Activated T-helper 1 cell treated with anti-CD3 and anti-CD28 coated beads, Interleukin-12 subunit alpha, Interleukin-12 subunit beta, Interleukin-2, Interleukin-4 antibody, amounts not matched to agents 30 ng/mL and 10 ng/mL and 1 ng/mL, durations not matched to agents 14 hours and 24 hours and 36 hours (primary cell): ENCODE results near the gene CDKN1C. TPM values are rescaled to one million over a fixed set of nuclear protein-coding genes. Genes with fewer than 3 reads are reported as not detected.

Experiments
- DNase-seq: peaks from one replicate; pipeline ENCODE4 v3.0.0; 2021; ENCODE audit warnings: low spot score
- H3K27ac Mint-ChIP-seq: one replicate; pipeline ENCODE4 v1.8.0; 2021; ENCODE audit warnings: mild to moderate bottlenecking, mixed read lengths
- H3K27me3 Mint-ChIP-seq: one replicate; pipeline ENCODE4 v1.8.0; 2022; ENCODE audit warnings: mild to moderate bottlenecking, moderate library complexity, mixed read lengths; ENCODE audit not compliant: insufficient read depth
- H3K36me3 Mint-ChIP-seq: one replicate; pipeline ENCODE4 v1.8.0; 2021; ENCODE audit warnings: low read depth, mixed read lengths
- H3K4me1 Mint-ChIP-seq: one replicate; pipeline ENCODE4 v1.8.0; 2021; ENCODE audit warnings: low read depth, mixed read lengths
- H3K4me3 Mint-ChIP-seq: one replicate; pipeline ENCODE4 v1.8.0; 2021; ENCODE audit warnings: mild to moderate bottlenecking, moderate library complexity, mixed read lengths
- H3K9me3 Mint-ChIP-seq: one replicate; pipeline ENCODE4 v1.8.0; 2021; ENCODE audit warnings: mixed read lengths
- intact Hi-C: fragments of 100-400 bp; cut with micrococcal nuclease; formaldehyde crosslinking; loops from one replicate; pipeline ENCODE4 v1.15.1; 2024
- total RNA-seq: library from RNA; stranded (reverse); gene quantifications from 2 replicates; pipeline ENCODE4 v1.2.3, GENCODE V29; 2022

The CDKN1C gene
- total RNA-seq: 3.1 and 3.9 TPM in 2 replicates

- peak; percentile 77 for DNase-seq
- Mint-ChIP-seq H3K36me3 (no peaks in the 10 kb centered on the region), H3K4me3 (peak within 1 kb of the TSS; percentile 88), H3K4me1 (no peaks in the 10 kb centered on the region), H3K9me3 (no peaks in the 10 kb centered on the region), H3K27me3 (peaks cover 21% of the 10 kb centered on the region), H3K27ac (peak within 1 kb of the TSS; percentile 58)
- intact Hi-C loops: loop anchor here (1.0 to 5.0 kb wide), 9 partner anchors 13 to 617 kb away; partner anchors contain the start of genes CARS1, TRPM5 and TSPAN32
Measured at GRCh38 chr11:2885678-2886081, at the start of gene CDKN1C. TSS of gene CDKN1C (minus strand) at chr11:2885775. CDS start at chr11:2885456, 319 bp downstream.

- H3K9me3 Mint-ChIP-seq: peaks cover 22% of the 10 kb centered on the region
Measured at GRCh38 chr11:2934611-2935239, 49.1 kb upstream of the CDKN1C start.

GRCh38 chr11:2934021-2934550 lies 48.5 kb upstream of the CDKN1C start:
- Mint-ChIP-seq H3K27ac (peak overlapping the region; percentile 23), H3K9me3 (peaks cover 19% of the 10 kb centered on the region), H3K36me3 (peaks cover 9% of the 10 kb centered on the region), H3K27me3 (no peaks in the 10 kb centered on the region), H3K4me3 (no peak overlapping the region), H3K4me1 (peaks cover 5% of the 10 kb centered on the region)
- intact Hi-C loops: no loop called here
- no peak for DNase-seq

More at GRCh38 chr11:2934611-2935239, 49.1 kb upstream of the CDKN1C start:
- H3K27ac Mint-ChIP-seq: no peak overlapping the region
- intact Hi-C loops: no loop called here
- peaks cover 5% of the 10 kb centered on the region for H3K4me1 Mint-ChIP-seq
- peaks cover 13% of the 10 kb centered on the region for H3K36me3 Mint-ChIP-seq
- no peak for DNase-seq
- no peak overlapping the region for H3K4me3 Mint-ChIP-seq
- H3K27me3 Mint-ChIP-seq: no peaks in the 10 kb centered on the region

- intact Hi-C loops: loop anchor here (1.0 kb wide), 1 partner anchor 124 kb away; the partner anchor contains the start of gene CARS1
- peak; percentile 48 for DNase-seq
- peaks cover 3% of the 10 kb centered on the region for H3K36me3 Mint-ChIP-seq
- no peaks in the 10 kb centered on the region for H3K27me3 Mint-ChIP-seq
- H3K27ac Mint-ChIP-seq: peak overlapping the region; percentile 23
- H3K4me1 Mint-ChIP-seq: peaks cover 5% of the 10 kb centered on the region
- H3K9me3 Mint-ChIP-seq: peaks cover 13% of the 10 kb centered on the region
- H3K4me3 Mint-ChIP-seq: no peak overlapping the region
Measured at GRCh38 chr11:2933375-2934020, 47.9 kb upstream of the CDKN1C start.

- Mint-ChIP-seq H3K27ac (no peak overlapping the region), H3K9me3 (peaks cover 6% of the 10 kb centered on the region), H3K36me3 (peaks cover 2% of the 10 kb centered on the region), H3K4me3 (no peak overlapping the region), H3K4me1 (peaks cover 11% of the 10 kb centered on the region), H3K27me3 (peaks cover 6% of the 10 kb centered on the region)
- no peak for DNase-seq
- intact Hi-C loops: loop anchor here (1.0 kb wide), 1 partner anchor 124 kb away; the partner anchor contains the start of gene CARS1
Measured at GRCh38 chr11:2932850-2933251, 47.3 kb upstream of the CDKN1C start.

GRCh38 chr11:2931771-2932738 lies 46.5 kb upstream of the CDKN1C start:
- intact Hi-C loops: loop anchor here (2.0 kb wide), 1 partner anchor 159 kb away; no protein-coding TSS in a partner anchor
- Mint-ChIP-seq H3K27me3 (peaks cover 12% of the 10 kb centered on the region), H3K27ac (no peak overlapping the region), H3K36me3 (no peaks in the 10 kb centered on the region), H3K4me3 (no peak overlapping the region), H3K4me1 (peaks cover 15% of the 10 kb centered on the region), H3K9me3 (no peaks in the 10 kb centered on the region)
- no peak for DNase-seq

- Mint-ChIP-seq H3K4me1 (peaks cover 15% of the 10 kb centered on the region), H3K4me3 (no peak overlapping the region), H3K9me3 (no peaks in the 10 kb centered on the region), H3K27me3 (peaks cover 12% of the 10 kb centered on the region), H3K27ac (no peak overlapping the region), H3K36me3 (no peaks in the 10 kb centered on the region)
- intact Hi-C loops: loop anchor here (2.0 kb wide), 1 partner anchor 159 kb away; no protein-coding TSS in a partner anchor
- no peak for DNase-seq
Measured at GRCh38 chr11:2931420-2931746, 45.8 kb upstream of the CDKN1C start.

GRCh38 chr11:2930704-2931419 lies 45.3 kb upstream of the CDKN1C start:
- Mint-ChIP-seq H3K4me3 (peak overlapping the region; percentile 78), H3K27ac (peak overlapping the region; percentile 77), H3K4me1 (peaks cover 15% of the 10 kb centered on the region), H3K36me3 (no peaks in the 10 kb centered on the region), H3K9me3 (no peaks in the 10 kb centered on the region), H3K27me3 (peaks cover 12% of the 10 kb centered on the region)
- intact Hi-C loops: loop anchor here (1.0 to 2.0 kb wide), 7 partner anchors 39 to 399 kb away; partner anchors contain the start of genes CDKN1C and NAP1L4
- DNase-seq: no peak

- peaks cover 15% of the 10 kb centered on the region for H3K4me1 Mint-ChIP-seq
- no peaks in the 10 kb centered on the region for H3K36me3 Mint-ChIP-seq
- H3K4me3 Mint-ChIP-seq: peak overlapping the region; percentile 78
- H3K27ac Mint-ChIP-seq: peak overlapping the region; percentile 89
- no peak for DNase-seq
- intact Hi-C loops: loop anchor here (1.0 to 2.0 kb wide), 9 partner anchors 28 to 530 kb away; partner anchors contain the start of genes CDKN1C, NAP1L4 and TSSC4
- H3K27me3 Mint-ChIP-seq: peaks cover 12% of the 10 kb centered on the region
- H3K9me3 Mint-ChIP-seq: no peaks in the 10 kb centered on the region
Measured at GRCh38 chr11:2929950-2930703, 44.6 kb upstream of the CDKN1C start.

- DNase-seq: peak; percentile 47
- peak overlapping the region; percentile 78 for H3K4me3 Mint-ChIP-seq
- H3K4me1 Mint-ChIP-seq: peaks cover 15% of the 10 kb centered on the region
- H3K27me3 Mint-ChIP-seq: peaks cover 12% of the 10 kb centered on the region
- no peaks in the 10 kb centered on the region for H3K9me3 Mint-ChIP-seq
- H3K36me3 Mint-ChIP-seq: no peaks in the 10 kb centered on the region
- intact Hi-C loops: loop anchor here (1.0 kb wide), 2 partner anchors 27 to 529 kb away; partner anchors contain the start of gene TSSC4
- peak overlapping the region; percentile 89 for H3K27ac Mint-ChIP-seq
Measured at GRCh38 chr11:2929531-2929949, 44.0 kb upstream of the CDKN1C start.
